Left lung (tissue), 10 donors: ENCODE data around the gene DAAM1. TPM values are rescaled to one million over a fixed set of nuclear protein-coding genes. Genes with fewer than 3 reads are reported as not detected.

ENCODE experiments used
- ATAC-seq: fragments of 200-7000 bp; cut with Tn5 transposase; one replicate; pipeline ENCODE4 v1.9.1; 2020; ENCODE audit warnings: moderate library complexity
- DNase-seq, 4 donors: peaks; one replicate each; pipeline ENCODE4 v3.0.0-alpha.2; 2013 to 2020
- H3K27ac ChIP-seq, 2 donors: fragments of 200-600 bp; sonication (generic) in 1 of 2; one replicate each; pipeline versions ENCODE4 v1.5.0 to v1.8.0; 2020 to 2021
- H3K27me3 ChIP-seq, 2 donors: fragments of 200-600 bp; sonication (generic) in 1 of 2; one replicate each; pipeline versions ENCODE4 v1.5.0 to v1.8.0; 2020 to 2021
- H3K36me3 ChIP-seq, 2 donors: fragments of 200-600 bp; sonication (generic) in 1 of 2; one replicate each; pipeline versions ENCODE4 v1.5.0 to v1.8.0; 2020 to 2021
- H3K4me1 ChIP-seq, 2 donors: fragments of 200-600 bp; one replicate each; pipeline ENCODE4 v1.8.0; 2021
- H3K4me3 ChIP-seq, 2 donors: fragments of 200-600 bp; sonication (generic) in 1 of 2; one replicate each; pipeline versions ENCODE4 v1.5.0 to v1.8.0; 2020 to 2021; ENCODE audit warnings: mild to moderate bottlenecking in 1 of 2
- H3K9me3 ChIP-seq, 2 donors: fragments of 200-600 bp; sonication (generic) in 1 of 2; one replicate each; pipeline versions ENCODE4 v1.5.0 to v1.8.0; 2020 to 2021
- CTCF ChIP-seq, 2 donors: fragments of 200-600 bp; sonication (generic) in 1 of 2; IDR thresholded peaks; one replicate each; pipeline versions ENCODE4 v1.5.0 to v1.8.0; 2021; ENCODE audit warnings: antibody characterized with exemption in 2 of 2
- intact Hi-C, 2 donors: fragments of 100-400 bp; cut with DNase I; formaldehyde crosslinking; loops; one replicate each; pipeline versions ENCODE4 v1.11.2 to v1.14.2; 2022
- polyA plus RNA-seq, 6 donors: library from polyadenylated mRNA; unstranded; fragments of 120-200 nt; gene quantifications; one replicate each; pipeline ENCODE4 v1.2.1, GENCODE V29; 2013; ENCODE audit not compliant: insufficient read length in 6 of 6
- total RNA-seq, 2 donors: library from RNA; stranded (reverse); fragmentation: NEBNext Ultra II Directional; extraction: Animal tissue kit (Norgen Biotek cat#: 25700); gene quantifications; one replicate each; pipeline ENCODE4 v1.2.1, GENCODE V29; 2021
- donor health status: DM: no; HTN: yes; CAD: no.
- donor health status: DM: no; HTN: no; CAD: no.

DAAM1 gene
- total and polyA plus RNA-seq, 8 donors, result 47.5 to 68.4 (median 51.0) TPM

- H3K36me3 ChIP-seq, result no peaks in the 10 kb centered on the region
- intact Hi-C loops, result no loop called here
- TF ChIP-seq CTCF (IDR thresholded peaks at IDR 0.05), result no peak
- no peak for DNase-seq
- no peaks in the 10 kb centered on the region for H3K27me3 ChIP-seq
- H3K4me3 ChIP-seq, result no peak overlapping the region
- H3K4me1 ChIP-seq, result no peaks in the 10 kb centered on the region
- ATAC-seq, result no peak
- H3K9me3 ChIP-seq, result no peaks in the 10 kb centered on the region
- no peak overlapping the region for H3K27ac ChIP-seq
These were observed 227.6 kb downstream of the DAAM1 start for GRCh38 chr14:59415836-59416602.

- no peaks in the 10 kb centered on the region for H3K27me3 ChIP-seq
- no peaks in the 10 kb centered on the region for H3K9me3 ChIP-seq
- ATAC-seq, result no peak
- no peaks in the 10 kb centered on the region for H3K36me3 ChIP-seq
- no peak for DNase-seq
- peaks cover 0 to 4% of the 10 kb centered on the region in 2 donors for H3K4me1 ChIP-seq
- no peak for TF ChIP-seq CTCF (IDR thresholded peaks at IDR 0.05)
- H3K4me3 ChIP-seq, result no peak overlapping the region
- H3K27ac ChIP-seq, result no peak overlapping the region
- intact Hi-C loops, result no loop called here
These were observed 228.8 kb downstream of the DAAM1 start for GRCh38 chr14:59417311-59417710.

- intact Hi-C loops, result no loop called here
- Histone ChIP-seq H3K36me3 (no peaks in the 10 kb centered on the region), H3K4me1 (peaks cover 0 to 4% of the 10 kb centered on the region in 2 donors), H3K9me3 (no peaks in the 10 kb centered on the region), H3K27me3 (no peaks in the 10 kb centered on the region), H3K4me3 (no peak overlapping the region), H3K27ac (no peak overlapping the region)
- ATAC-seq, result no peak
- DNase-seq, result peak in 1 of 4 donors; percentile 40
- no peak for TF ChIP-seq CTCF (IDR thresholded peaks at IDR 0.05)
These were observed 230.8 kb downstream of the DAAM1 start for GRCh38 chr14:59419303-59419702.
